IPS-11a (cell line): Measurements from ENCODE around the gene FPR2.

Experiments
- H3K4me3 ChIP-seq: one replicate; pipeline ENCODE4 v1.5.1; 2013; ENCODE audit warnings: low read depth, low read length, control low read depth

Gene FPR2

DNA sequence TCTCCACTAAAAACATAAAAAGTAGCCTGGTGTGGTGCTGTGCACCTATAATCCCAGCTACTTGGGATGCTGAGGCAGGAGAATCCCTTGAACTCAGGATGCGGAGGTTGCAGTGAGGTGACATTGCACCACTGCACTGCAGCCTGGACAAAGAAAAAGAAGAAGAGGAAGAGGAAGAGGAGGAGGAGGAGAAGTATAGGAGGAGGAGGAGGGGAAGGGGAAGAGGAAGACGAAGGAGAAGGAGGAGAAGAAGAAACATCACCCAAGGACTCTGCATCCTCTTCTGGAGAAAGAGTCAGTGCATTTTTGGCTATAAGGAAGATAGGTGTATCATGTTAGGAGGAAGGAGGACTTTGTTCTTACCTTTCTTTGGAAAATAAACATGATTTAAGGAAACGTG lies 21.0 kb downstream of the FPR2 start:
- H3K4me3 ChIP-seq, result no peak overlapping the region

DNA sequence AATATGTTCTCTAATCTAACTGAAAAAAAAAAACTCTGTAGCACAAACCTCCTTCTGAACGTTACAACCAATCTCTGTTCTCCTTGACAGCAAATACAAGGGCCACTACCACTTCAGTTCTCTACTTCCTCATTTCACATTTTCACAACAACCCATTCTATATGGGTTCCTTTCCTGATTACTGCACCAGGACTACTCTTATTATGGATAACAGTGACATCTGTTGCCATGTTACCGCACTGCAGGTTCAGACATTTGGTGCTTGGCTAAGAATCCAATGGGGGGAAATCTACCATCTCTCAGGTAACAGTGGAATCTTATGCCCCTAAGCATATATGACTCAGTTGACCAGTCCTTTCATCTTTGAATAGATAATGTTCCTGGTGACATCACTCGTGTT lies 22.4 kb downstream of the FPR2 start:
- H3K4me3 ChIP-seq, result no peak overlapping the region

DNA sequence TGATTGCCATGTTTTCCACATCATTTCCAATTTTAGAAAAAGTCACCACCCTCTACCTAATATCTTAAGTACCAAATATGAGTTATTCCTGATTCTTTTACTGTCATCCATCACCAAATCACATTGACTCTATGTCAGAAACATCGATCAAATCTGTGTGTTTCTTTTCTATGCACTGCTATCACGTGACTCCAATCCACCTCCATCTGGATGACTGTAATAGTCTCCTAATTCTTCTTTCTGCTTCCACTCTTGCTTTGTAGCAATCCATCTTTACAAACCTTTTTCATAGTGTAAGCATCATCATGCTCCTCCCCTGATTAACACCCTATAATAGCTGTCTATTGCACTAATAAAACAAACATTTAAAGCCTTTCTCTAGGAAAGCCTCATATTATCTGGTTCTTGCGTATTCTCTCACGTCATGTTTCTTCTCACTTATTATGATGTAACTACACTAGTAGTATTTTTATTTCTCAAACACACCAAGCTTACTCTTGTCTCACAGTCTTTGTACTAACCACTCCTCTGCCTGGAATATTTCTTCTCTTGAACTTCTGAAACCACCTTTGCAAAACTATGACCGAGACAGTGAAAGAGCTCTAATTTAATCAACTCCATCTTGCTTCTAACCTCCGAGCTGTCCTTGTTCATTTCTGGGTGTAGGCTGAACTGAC lies 23.3 kb downstream of the FPR2 start:
- no peak overlapping the region for H3K4me3 ChIP-seq

DNA sequence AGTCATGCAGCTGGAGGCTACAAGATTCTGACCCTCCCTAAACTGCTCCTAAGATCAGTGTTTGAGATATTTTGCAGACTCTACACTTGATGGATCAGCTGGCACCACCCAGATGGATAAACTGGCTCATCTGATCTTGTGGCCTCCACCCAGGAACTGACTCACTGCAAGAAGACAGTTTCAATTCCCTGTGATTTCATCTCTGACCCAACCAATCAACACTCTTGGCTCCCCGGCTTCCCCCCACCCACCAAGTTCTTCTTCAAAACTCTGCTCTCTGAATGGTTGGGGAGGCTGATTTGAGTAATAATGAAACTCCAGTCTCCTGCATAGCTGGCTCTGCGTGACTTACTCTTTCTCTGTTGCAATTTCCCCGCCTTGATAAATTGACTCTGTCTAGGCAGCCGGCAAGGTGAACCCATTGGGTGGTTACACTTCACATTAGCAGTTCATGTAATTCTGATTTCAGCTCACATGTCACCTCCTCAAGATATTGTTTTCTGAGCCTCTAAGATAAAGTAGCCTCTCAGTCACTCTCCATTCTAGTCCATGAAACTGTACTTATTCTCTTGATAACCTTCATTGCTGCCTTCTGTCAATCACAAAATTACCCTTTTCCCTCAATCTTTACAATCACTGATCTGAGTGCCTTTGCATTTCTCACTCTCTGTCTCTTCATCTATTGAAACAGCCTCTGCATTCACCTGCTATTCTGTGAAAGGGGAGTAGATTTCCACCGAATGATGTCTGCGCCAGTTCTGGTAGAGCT lies 24.1 kb downstream of the FPR2 start:
- no peak overlapping the region for H3K4me3 ChIP-seq

DNA sequence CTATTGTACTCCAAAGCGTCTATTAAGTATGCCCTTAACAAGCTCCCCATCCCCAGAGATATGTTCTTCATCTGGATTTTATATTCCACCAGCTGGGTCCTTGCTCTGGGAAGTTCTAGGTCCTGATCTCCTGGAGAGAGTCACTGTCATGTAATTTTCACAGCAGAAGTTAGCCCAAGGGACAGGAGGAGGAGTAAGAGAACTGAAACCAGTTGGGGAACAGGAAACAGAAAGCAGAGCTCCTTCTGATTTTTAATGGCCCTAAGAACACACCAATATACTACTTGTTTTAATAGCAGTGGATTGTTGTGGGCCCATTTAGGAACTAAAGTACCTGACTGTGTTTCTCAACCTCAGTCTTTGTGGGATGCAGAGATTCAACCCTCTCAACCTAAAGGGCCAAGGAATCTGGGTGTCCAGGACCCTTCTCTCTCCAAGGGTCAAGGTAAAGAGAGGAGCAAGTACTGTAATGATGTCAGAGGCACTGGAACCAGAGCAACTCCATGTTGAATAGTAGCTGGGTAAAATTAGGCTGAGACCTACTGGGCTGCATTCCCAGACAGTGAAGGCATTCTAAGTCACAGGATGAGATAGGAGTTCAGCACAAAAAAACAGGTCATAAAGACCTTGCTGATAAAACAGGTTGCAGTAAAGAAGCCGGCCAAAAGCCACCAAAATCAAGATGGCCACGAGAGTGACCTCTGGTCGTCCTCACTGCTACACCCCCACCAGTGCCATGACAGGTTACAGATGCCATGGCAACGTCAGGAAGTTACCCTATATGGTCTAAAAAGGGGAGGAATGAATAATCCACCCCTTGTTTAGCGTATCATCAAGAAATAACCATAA lies 25.9 kb downstream of the FPR2 start:
- no peak overlapping the region for H3K4me3 ChIP-seq

DNA sequence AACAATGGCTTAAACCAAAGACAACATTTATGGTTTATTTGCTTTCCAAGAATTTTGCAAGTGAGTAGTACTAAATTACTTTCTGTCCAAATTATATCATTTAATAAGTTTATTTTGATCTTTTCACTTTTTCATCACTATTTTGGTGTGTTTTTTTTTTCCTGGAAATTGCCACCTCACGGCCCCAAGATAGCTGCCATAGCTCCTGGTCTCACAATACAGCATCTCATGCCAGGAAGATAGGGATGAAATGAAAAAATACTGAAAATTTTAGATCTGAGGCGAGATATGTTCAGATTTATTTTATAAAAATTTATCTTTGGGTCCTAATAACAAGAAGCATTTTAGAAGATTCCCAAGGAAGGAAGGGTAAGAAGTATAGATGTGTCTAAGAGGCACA lies 27.0 kb downstream of the FPR2 start:
- no peak overlapping the region for H3K4me3 ChIP-seq

DNA sequence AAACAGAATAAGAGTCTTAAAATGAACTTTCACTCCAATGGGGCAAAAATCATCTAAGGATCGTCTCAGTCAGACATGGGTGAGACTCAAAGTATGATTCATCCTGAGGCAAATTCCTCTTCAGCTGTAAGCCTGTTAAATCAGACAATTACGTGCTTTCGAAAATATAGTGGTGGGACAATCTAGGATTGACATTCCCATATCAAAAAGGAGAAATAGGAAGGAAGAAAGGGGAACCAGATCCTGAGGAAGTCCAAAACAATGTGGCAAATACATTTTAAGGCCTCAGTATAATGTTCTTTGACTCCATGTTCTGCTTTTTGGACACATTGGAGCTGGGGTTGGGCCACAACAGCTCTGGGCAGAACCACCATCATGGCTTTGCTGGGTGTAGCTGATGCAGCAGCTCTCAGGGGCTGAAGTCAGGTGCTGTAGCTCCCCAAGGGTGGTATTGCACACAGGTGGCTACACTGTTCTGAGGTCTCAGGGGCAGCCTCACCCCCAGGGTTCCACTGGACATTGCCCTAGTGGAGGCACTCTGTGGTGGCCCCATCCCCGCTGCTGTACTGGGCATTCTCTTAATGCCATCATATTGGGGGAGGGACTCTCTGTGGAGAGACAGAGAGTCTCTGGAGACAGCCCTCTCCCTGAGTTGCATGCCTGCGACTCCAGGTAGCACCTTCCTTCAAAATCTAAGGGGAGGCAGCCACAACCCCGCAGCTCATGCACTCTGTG lies 28.2 kb downstream of the FPR2 start:
- no peak overlapping the region for H3K4me3 ChIP-seq

DNA sequence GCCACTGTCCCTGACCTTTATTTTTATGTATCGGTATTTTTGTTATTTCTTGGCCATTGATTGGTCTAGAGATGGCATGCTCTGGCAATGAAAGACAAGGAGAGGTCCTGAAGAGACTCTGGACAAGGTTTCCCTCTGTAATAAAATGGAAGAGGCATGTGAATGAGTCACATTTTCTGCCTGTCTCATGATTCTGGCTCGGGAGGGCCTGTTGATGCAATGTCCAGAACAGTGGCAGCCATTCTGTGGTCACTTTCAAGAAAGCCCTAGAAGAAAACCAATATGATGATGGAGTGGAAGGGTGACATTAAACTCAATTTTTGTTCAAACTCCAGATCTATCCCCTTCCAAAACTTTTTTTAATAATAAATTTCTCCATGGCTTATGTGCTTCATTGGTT lies 32.0 kb downstream of the FPR2 start:
- H3K4me3 ChIP-seq, result no peak overlapping the region

DNA sequence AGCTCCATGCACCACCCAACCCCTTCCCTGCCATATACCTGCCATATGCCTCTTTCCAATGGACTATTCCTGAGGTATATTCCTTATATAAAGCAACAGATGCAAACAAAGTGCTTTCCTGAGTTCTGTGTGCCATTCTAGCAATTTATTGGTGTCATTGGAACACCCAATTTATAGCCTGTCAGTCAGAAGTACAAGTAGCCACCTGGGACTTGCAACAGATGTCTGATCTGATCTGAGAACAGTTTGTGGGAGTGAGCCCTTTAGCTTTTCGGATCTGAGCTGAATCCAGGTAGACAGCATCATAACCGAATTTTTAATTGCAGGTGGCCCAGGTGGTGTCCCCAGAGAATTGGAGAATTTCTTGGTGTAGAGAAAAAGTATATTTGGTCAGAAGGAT lies 33.0 kb downstream of the FPR2 start:
- no peak overlapping the region for H3K4me3 ChIP-seq

DNA sequence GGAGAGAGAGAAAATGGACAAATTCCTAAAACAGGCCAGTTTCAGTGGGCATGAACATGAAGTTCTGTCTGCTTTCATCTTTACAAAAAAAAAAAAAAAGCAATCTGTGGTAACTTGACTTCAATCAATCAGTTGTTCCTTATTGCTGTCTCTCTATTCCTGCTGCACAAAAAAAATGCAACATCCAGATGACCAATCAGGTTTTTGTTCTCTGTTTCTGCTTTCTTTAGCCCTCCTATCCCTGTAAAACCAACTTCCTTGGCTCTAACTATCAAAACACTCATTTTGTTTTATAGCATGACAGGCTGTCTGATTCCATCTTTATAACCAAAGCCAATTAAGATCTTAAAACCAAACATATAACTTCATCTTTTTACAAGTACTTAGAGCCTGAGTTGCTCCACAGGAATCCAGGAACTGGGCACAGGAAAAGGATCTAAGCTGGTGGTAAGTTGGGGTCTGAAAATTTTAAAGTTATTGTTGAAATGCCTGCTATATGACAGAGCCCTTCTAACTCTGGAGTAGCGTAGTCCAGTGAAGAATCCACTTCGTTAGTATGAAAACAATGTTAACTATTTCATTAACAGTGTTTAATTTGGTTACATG lies 34.0 kb downstream of the FPR2 start, which contains the start of gene FPR3:
TSS of gene FPR3 (plus strand) at position 273 of the 606 bp plus-strand sequence. CDS start 28,592 bp downstream, outside the sequence.
- no peak within 1 kb of the TSS for H3K4me3 ChIP-seq

DNA sequence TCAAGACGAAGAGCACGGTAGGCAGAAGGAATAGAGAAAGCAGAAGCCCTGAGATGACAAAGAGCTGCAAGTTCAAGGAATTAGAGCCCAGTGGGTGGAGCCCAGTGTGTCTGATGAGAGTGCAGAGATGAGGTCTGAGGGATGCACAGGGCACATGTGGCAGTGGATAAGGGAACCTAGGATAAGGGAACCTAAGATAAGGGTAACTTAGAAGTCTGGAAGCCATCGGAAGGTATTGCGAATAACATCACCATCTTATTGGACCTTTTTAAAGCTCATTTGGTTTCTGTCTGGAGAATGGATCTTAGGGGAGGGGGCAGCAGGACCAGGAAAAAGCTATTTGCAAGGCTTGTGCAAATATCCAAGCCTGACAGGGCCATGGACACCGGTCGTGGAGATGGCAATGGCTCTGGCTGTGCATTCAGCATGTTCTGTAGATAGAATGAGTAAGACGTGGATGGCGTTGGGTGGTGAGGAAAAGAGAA lies 35.3 kb downstream of the FPR2 start:
- no peak overlapping the region for H3K4me3 ChIP-seq

DNA sequence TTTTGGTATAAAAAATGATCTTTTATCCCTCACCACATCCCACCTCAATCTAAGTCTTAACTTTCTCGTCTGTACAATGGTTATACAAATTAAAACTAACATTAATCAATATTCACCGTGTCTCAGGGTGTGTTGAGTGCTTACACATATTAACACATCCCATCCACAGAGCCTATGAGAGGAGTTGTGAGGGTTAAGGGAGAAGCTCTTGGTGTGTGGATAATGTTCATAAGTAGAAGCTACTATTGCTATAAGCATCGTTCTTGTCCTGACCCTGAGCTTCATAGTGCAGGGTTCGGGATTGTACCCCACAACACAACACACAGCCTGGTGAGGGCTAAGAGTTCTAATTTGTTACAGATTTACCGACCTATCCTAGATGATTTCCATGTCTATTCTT lies 36.5 kb downstream of the FPR2 start:
- H3K4me3 ChIP-seq, result no peak overlapping the region

DNA sequence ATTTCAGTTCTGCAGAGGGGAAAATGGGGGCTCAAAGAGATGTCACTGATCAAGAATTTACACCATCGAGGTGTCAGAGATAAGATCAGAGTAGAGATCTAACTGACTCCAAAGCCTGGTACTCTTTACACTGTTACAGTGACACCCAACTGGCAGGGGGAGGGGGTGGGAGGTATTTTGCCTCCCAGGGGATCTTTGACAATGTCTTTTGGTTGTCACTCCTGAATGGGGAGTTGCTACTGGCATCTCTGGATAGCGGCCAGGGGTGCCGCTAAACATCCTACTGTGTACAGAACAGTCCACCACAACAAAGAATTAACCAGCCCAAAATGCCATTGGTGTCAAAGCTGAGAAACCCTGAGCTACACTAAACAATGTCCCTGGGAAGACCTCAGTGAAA lies 37.1 kb downstream of the FPR2 start:
- no peak overlapping the region for H3K4me3 ChIP-seq

DNA sequence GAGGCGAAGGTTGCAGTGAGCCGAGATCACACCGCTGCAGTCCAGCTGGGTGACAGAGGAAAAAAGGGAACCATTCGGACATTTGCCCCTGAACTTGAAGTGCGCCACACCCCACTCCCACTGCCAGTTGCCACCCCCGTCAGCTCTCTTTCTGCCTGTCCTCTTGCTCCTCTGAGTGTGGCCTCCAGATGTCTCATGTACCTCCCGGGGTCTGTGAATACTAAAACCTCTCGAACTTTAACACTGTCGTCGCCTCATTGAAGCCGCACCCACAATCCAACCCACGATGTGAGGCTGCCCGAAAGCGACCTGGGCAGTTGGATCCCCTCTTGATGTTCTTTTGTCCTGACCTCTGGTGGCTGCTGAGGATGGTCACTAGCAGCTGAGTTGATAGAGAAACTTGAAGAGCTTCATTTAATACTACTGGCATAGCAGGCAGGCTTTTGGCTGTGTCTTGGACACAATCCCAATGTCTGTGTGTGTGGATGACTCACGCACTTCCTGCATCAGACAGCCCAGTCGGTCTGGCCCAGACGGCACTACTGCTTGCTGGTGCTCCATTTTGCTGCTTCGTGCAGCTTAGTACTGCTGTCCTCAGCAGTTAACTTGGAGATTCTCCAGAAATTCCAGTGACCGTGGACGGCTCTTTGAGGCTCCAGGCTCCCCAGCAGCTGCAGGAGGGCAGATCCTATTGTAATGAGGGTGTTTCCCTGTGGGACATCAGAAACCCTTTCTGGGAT lies 38.2 kb downstream of the FPR2 start:
- no peak overlapping the region for H3K4me3 ChIP-seq

DNA sequence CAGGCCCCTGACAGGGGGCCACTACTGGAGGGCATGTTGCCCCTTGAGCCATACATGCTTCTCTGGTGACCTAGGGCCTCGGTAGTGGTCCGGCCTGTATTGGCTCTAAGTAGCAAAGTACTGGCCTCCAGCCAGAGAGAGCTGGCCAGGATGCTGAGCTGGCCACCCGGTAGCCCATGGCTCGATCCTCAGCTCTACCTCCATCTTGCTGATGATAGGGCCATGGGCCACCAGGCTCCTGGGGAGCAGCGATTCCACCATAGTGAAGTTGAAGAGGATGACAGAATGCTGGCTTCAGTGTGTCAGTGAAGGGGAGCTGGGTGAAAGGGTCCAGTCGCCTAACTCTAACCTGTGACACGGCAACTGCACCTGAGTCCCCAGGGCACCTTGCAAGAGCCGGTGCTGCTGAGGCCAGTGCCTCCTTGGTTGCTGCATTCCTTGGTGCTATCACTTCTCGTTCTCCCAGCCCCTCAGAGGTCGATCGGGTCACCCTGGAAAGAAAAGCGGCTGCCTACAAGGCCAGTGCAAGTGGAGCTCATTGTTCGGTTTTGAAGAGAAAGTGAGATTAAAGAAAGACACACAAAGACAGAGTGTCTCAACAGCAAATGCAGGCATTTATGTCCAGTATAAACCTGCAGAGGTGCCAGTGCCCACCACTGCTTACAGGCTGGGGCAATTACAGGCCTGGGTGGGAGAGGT lies 38.9 kb downstream of the FPR2 start:
- no peak overlapping the region for H3K4me3 ChIP-seq

DNA sequence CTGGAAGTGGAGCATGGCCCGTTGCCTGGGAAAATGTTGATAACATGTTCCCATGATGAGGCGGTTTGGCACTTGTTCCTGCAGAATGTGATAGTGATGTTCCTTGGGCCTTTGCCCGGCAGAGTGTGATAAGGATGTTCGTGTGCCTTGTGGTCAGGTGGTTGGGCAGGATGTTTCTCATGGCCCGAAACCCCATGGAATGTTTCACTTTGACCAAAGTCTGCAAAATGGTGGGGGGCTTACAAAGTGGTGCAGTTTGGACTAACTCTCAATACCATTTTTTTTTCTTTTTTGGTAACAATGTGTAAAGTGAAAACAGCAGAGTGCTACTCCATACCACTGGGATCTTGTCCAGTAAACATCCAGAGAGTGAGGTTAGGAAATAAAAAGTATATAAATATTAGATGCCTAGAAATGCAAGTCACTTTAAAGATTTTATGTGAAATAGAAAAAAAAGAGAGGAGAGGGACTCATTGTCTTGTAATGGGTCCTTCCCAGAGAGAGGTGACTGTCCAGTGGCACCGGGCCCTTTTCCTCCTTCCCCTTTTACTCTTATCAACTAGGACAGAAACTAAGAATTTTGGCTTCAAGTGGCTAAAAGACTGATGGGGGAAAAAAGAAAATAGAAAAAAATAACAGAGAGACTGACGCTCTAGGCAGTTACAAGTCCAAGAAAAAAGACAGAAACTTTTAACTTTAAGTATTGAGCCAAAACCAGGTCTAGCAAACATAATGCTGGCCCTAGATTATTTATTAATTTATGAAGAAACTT lies 39.7 kb downstream of the FPR2 start:
- no peak overlapping the region for H3K4me3 ChIP-seq

DNA sequence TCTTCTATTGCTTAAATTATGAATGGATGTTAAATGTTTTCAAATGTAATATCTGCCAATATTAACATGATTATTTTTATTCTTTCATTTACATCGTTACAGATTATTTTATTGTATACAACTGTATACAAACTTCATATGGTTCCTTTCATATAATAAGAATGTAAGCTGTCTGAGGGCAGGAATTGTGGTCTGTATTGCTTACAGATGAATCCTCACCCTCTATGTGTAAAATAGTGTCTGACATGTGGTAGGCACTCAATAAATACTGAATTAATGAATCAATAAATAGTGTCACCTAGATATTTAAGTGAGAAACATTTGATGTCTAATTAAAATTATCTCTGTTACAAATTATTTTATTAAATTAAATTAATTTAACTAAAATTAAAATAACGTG lies 41.8 kb downstream of the FPR2 start:
- H3K4me3 ChIP-seq, result no peak overlapping the region

DNA sequence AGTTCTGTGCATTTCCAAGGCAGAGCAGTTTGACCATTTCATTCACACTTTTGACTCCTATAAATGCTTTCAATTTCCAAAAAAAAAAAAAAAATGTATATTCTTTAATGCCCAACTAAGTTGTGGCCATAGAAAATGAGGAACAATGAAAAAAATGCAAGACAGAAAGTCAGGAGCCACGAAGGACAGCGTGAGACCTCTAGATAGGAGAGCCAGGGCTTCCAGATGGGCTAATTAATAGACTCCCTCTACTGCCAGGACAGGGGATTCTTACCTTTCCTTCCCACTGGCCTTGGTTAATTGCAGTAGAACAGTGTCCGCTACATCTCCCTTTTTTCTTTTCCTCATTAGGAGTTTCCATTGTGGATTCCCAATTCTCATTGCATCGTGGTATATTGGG lies 42.5 kb downstream of the FPR2 start:
- H3K4me3 ChIP-seq, result no peak overlapping the region
